Brain microvascular endothelial cell (primary cell): ENCODE data around the gene CBX5.

Experiments used
- DNase-seq: peaks from one replicate; pipeline ENCODE4 v3.0.0-alpha.2; 2020
- H3K27ac ChIP-seq: fragments of 250-450 bp; sonication (Bioruptor Pico); 2 replicates; pipeline ENCODE4 v1.5.1; 2020; ENCODE audit warnings: mild to moderate bottlenecking, moderate library complexity
- H3K27me3 ChIP-seq: fragments of 250-450 bp; sonication (Bioruptor Pico); replicated peaks from 2 replicates; pipeline ENCODE4 v1.5.1; 2020; ENCODE audit warnings: mild to moderate bottlenecking
- H3K36me3 ChIP-seq: fragments of 250-450 bp; sonication (Bioruptor Pico); replicated peaks from 2 replicates; pipeline ENCODE4 v1.5.1; 2020; ENCODE audit warnings: mild to moderate bottlenecking
- H3K4me3 ChIP-seq: 2 replicates; pipeline ENCODE4 v1.5.1; 2011; ENCODE audit warnings: low read depth, mild to moderate bottlenecking, control low read depth, low read length, moderate library complexity
- CTCF ChIP-seq: IDR thresholded peaks from 2 replicates; pipeline ENCODE4 v1.5.1; 2011; ENCODE audit warnings: low read depth, mild to moderate bottlenecking, moderate library complexity, low read length, control low read depth, inconsistent platforms; ENCODE audit errors: missing control alignments
- in situ Hi-C: cut with HindIII; loops from 2 replicates; pipeline ENCODE4 v1.10.0; 2017; ENCODE audit warnings: low sequenced_read_pairs, low pct_ligation_motif_present

CBX5 gene

DNA sequence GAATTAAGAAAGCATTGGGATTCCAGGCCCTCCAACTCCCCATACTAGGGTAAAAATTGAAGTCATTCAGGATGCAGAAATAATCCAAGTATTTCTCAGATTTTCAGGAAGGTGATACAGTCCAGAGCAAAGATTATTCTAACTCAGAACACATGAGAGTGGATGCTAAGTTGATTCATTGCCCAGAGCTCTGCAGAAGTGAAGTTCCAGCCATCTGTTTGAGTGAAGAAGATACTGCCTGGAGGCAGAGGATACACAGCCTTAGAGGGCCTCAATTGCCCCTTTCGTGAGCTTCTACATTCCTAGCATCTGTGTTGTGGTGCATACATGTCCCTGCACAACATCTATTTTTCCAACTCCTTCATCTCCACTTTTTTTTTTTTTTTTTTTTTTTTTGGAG, 54.3 kb downstream of the CBX5 start:
- H3K27me3 ChIP-seq: no peaks in the 10 kb centered on the region
- in situ Hi-C loops: no loop called here

DNA sequence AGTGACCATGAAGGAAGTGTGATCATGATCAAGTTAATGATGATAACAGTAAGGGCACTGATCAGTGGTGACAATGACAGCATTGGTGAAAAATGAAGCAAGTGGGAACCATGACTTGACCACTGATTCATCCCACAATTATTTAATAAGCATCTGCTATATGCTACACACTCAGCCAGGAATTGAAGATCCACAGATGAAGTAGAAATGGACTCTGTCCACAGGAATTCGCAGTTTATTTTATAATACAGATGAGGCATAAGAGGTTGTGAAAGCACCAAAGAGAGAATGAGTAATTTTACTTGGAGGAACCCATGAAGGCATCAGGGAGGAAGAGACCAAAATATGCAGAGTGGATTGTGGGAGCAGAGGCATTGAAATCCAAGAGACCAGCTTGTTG, 57.3 kb downstream of the CBX5 start:
- in situ Hi-C loops: loop anchor here (25.0 kb wide), 1 partner anchor 210 kb away; the partner anchor contains the start of genes HOXC8 and HOXC9
- peak overlapping the region; percentile 37 for H3K27ac ChIP-seq

More for the DNA sequence above, 54.3 kb downstream of the CBX5 start:
- Histone ChIP-seq H3K27ac (no peak overlapping the region), H3K36me3 (no peaks in the 10 kb centered on the region), H3K4me3 (no peak overlapping the region)
- no peak for DNase-seq
- TF ChIP-seq CTCF: no peak

GRCh38 chr12:54221402-54221984, 58.4 kb downstream of the CBX5 start:
- Histone ChIP-seq H3K36me3 (no peaks in the 10 kb centered on the region), H3K4me3 (no peak overlapping the region), H3K27me3 (no peaks in the 10 kb centered on the region), H3K27ac (no peak overlapping the region)
- no peak for DNase-seq
- in situ Hi-C loops: loop anchor here (25.0 kb wide), 1 partner anchor 209 kb away; the partner anchor contains the start of genes HOXC8 and HOXC9
- no peak for TF ChIP-seq CTCF

More for the DNA sequence above, 57.3 kb downstream of the CBX5 start:
- H3K36me3 ChIP-seq: no peaks in the 10 kb centered on the region
- no peaks in the 10 kb centered on the region for H3K27me3 ChIP-seq
- TF ChIP-seq CTCF: no peak
- H3K4me3 ChIP-seq: no peak overlapping the region
- peak; percentile 87 for DNase-seq

DNA sequence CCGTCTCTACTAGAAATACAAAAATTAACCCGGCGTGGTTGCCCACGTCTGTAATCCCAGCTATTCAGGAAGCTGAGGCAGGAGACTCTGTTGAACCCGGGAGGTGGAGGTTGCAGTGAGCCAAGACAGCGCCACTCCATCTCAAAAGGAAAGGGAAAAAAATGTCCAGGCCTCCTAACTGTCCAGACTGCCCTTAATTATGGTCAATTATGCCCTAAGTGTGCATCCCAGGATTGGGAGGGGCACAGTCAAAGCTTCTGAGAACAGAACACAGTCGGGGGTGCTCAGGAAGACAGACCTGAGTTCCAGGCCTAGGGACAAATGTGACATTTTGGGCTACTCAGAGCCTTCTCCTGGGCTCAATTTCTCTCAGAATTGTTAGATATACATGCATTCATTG, 59.4 kb downstream of the CBX5 start:
- no peak for TF ChIP-seq CTCF
- DNase-seq: no peak
- Histone ChIP-seq H3K27me3 (no peaks in the 10 kb centered on the region), H3K27ac (no peak overlapping the region), H3K4me3 (no peak overlapping the region), H3K36me3 (no peaks in the 10 kb centered on the region)
- in situ Hi-C loops: loop anchor here (25.0 kb wide), 1 partner anchor 208 kb away; the partner anchor contains the start of genes HOXC8 and HOXC9

- in situ Hi-C loops: loop anchor here (25.0 kb wide), 1 partner anchor 208 kb away; the partner anchor contains the start of genes HOXC8 and HOXC9
- Histone ChIP-seq H3K27ac (no peak overlapping the region), H3K36me3 (no peaks in the 10 kb centered on the region), H3K27me3 (no peaks in the 10 kb centered on the region), H3K4me3 (no peak overlapping the region)
- peak; percentile 91 for TF ChIP-seq CTCF
- peak; percentile 72 for DNase-seq
Measured at GRCh38 chr12:54220092-54220557, 59.8 kb downstream of the CBX5 start.

DNA sequence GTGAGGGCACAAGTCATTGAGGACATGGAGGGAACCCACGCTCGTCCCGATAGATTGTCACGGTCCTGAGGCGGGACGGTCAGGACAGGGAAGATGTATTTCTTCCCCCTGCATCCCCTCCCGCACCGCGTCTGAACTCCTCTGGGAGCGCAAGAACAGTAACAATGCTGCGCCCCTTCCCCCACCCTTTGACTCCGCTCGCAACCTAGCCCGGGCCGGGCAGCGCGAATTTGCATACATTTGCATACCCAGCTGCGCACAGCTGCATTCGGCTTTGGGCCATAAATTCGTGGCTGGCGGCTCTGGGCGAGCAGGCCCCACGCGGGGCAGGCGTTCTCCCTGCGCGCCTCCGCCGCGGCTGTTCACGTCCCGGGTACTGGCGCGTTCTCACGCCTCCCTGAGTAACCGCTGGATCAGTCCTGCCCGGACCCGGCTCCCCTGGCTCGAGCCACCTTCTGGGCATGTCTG, 62.1 kb downstream of the CBX5 start:
- DNase-seq: no peak
- in situ Hi-C loops: loop anchor here (25.0 kb wide), 1 partner anchor 206 kb away; the partner anchor contains the start of genes HOXC8 and HOXC9
- Histone ChIP-seq H3K36me3 (no peaks in the 10 kb centered on the region), H3K27ac (no peak overlapping the region), H3K4me3 (peak overlapping the region; percentile 55), H3K27me3 (no peaks in the 10 kb centered on the region)
- TF ChIP-seq CTCF: no peak
